Calu3 (cell line): ENCODE measurements around the gene USP24. TPM values are rescaled to one million over a fixed set of nuclear protein-coding genes. Genes with fewer than 3 reads are reported as not detected.

Source experiments
- BruUV-seq: library from RNA; stranded (reverse); fragments of 400-500 nt; replicated peaks from 2 replicates; lab custom pipeline; 2021; lab: Mats Ljungman, UMichigan
- CTCF ChIA-PET: fragments of 300-600 bp; sonication (Branson Sonifier 250); formaldehyde crosslinking; loops from one replicate; lab custom pipeline; 2022; ENCODE audit warnings: antibody characterized with exemption; lab: Charles Lee
- DNase-seq: peaks from one replicate; pipeline ENCODE4 v3.0.0; 2022
- H3K27ac Mint-ChIP-seq: one replicate; pipeline ENCODE4 v1.8.0; 2022; ENCODE audit warnings: mixed read lengths; ENCODE audit not compliant: unreplicated experiment
- H3K27me3 Mint-ChIP-seq: one replicate; pipeline ENCODE4 v1.8.0; 2022; ENCODE audit warnings: mixed read lengths; ENCODE audit not compliant: unreplicated experiment
- H3K36me3 Mint-ChIP-seq: one replicate; pipeline ENCODE4 v1.8.0; 2022; ENCODE audit warnings: mild to moderate bottlenecking, moderate library complexity, mixed read lengths; ENCODE audit not compliant: insufficient read depth, unreplicated experiment
- H3K4me1 Mint-ChIP-seq: one replicate; pipeline ENCODE4 v1.8.0; 2022; ENCODE audit warnings: mild to moderate bottlenecking, low read depth, mixed read lengths; ENCODE audit not compliant: unreplicated experiment
- H3K4me3 Mint-ChIP-seq: one replicate; pipeline ENCODE4 v1.8.0; 2022; ENCODE audit warnings: mild to moderate bottlenecking, low read depth, moderate library complexity, mixed read lengths; ENCODE audit not compliant: unreplicated experiment
- H3K9me3 Mint-ChIP-seq: one replicate; pipeline ENCODE4 v1.8.0; 2022; ENCODE audit warnings: low read depth, mixed read lengths; ENCODE audit not compliant: unreplicated experiment
- CTCF ChIP-seq: fragments of 200-600 bp; IDR thresholded peaks from one replicate; pipeline ENCODE4 v1.8.0; 2022; ENCODE audit warnings: antibody characterized with exemption; ENCODE audit not compliant: unreplicated experiment
- intact Hi-C: fragments of 100-400 bp; cut with micrococcal nuclease; formaldehyde crosslinking; loops from one replicate; pipeline ENCODE4 v1.10.0; 2022; ENCODE audit not compliant: unreplicated experiment
- total RNA-seq: library from RNA; stranded (reverse); gene quantifications from 2 replicates; pipeline ENCODE4 v1.2.3, GENCODE V29; 2022

USP24 gene
- total RNA-seq, 1 experiment from 2014 or later = 45.3 TPM

GRCh38 chr1:55050283-55050682, 164.9 kb downstream of the USP24 start:
- H3K27me3 Mint-ChIP-seq = no peaks in the 10 kb centered on the region
- no peaks in the 10 kb centered on the region for H3K9me3 Mint-ChIP-seq
- H3K4me1 Mint-ChIP-seq = no peaks in the 10 kb centered on the region
- CTCF ChIA-PET = interaction anchor here (0.6 kb wide), 1 partner anchor 110 kb away, joined by 4 read pairs; no protein-coding TSS in a partner anchor
- BruUV-seq = no TSS peak
- no peak overlapping the region for H3K27ac Mint-ChIP-seq
- H3K36me3 Mint-ChIP-seq = peaks cover 20% of the 10 kb centered on the region
- TF ChIP-seq CTCF = no peak
- intact Hi-C loops = no loop called here
- no peak overlapping the region for H3K4me3 Mint-ChIP-seq
- no peak for DNase-seq

- DNase-seq = no peak
- CTCF ChIA-PET = interaction anchor here (0.6 kb wide), 1 partner anchor 110 kb away, joined by 4 read pairs; no protein-coding TSS in a partner anchor
- no peaks in the 10 kb centered on the region for H3K27me3 Mint-ChIP-seq
- no peak overlapping the region for H3K27ac Mint-ChIP-seq
- H3K4me1 Mint-ChIP-seq = no peaks in the 10 kb centered on the region
- TF ChIP-seq CTCF = no peak
- intact Hi-C loops = loop anchor here (10.0 kb wide), 1 partner anchor 55 kb away; no protein-coding TSS in a partner anchor
- no peak overlapping the region for H3K4me3 Mint-ChIP-seq
- H3K36me3 Mint-ChIP-seq = peaks cover 20% of the 10 kb centered on the region
- BruUV-seq = no TSS peak
- H3K9me3 Mint-ChIP-seq = no peaks in the 10 kb centered on the region
Measured at GRCh38 chr1:55049914-55050278, 165.3 kb downstream of the USP24 start.

- Mint-ChIP-seq H3K27ac (no peak overlapping the region), H3K36me3 (peaks cover 19% of the 10 kb centered on the region), H3K9me3 (no peaks in the 10 kb centered on the region), H3K4me1 (no peaks in the 10 kb centered on the region), H3K4me3 (no peak overlapping the region), H3K27me3 (no peaks in the 10 kb centered on the region)
- intact Hi-C loops = loop anchor here (10.0 kb wide), 1 partner anchor 55 kb away; no protein-coding TSS in a partner anchor
- no peak for DNase-seq
- BruUV-seq = no TSS peak
- TF ChIP-seq CTCF = no peak
- CTCF ChIA-PET = interaction anchor here (0.6 kb wide), 1 partner anchor 109 kb away, joined by 4 read pairs; no protein-coding TSS in a partner anchor
Measured at GRCh38 chr1:55049271-55049913, 165.8 kb downstream of the USP24 start.

GRCh38 chr1:55048453-55049270, 166.5 kb downstream of the USP24 start:
- BruUV-seq = no TSS peak
- no peak overlapping the region for H3K27ac Mint-ChIP-seq
- DNase-seq = no peak
- no peak for TF ChIP-seq CTCF
- H3K36me3 Mint-ChIP-seq = peaks cover 19% of the 10 kb centered on the region
- intact Hi-C loops = loop anchor here (10.0 kb wide), 1 partner anchor 56 kb away; no protein-coding TSS in a partner anchor
- CTCF ChIA-PET = no interaction called here
- no peaks in the 10 kb centered on the region for H3K27me3 Mint-ChIP-seq
- H3K4me1 Mint-ChIP-seq = no peaks in the 10 kb centered on the region
- H3K4me3 Mint-ChIP-seq = no peak overlapping the region
- H3K9me3 Mint-ChIP-seq = no peaks in the 10 kb centered on the region
